Heart right ventricle (tissue), 16 donors: ENCODE measurements around the gene YAP1. TPM values are rescaled to one million over a fixed set of nuclear protein-coding genes. Genes with fewer than 3 reads are reported as not detected.

Experiments used
- ATAC-seq, 8 donors: fragments of 200-7000 bp; cut with Tn5 transposase; one replicate each; pipeline ENCODE4 v1.9.1; 2020; ENCODE audit warnings: mild to moderate bottlenecking in 8 of 8, moderate library complexity in 8 of 8, moderate number of reproducible peaks in 1 of 8
- DNase-seq, 2 donors: peaks; one replicate each; pipeline ENCODE4 v3.0.0-alpha.2; 2020
- H3K27ac ChIP-seq, 10 donors: fragments of 200-600 bp; sonication (generic) in 2 of 10; one replicate each; pipeline versions ENCODE4 v1.5.0 to v1.8.0; 2020 to 2022; ENCODE audit warnings: mild to moderate bottlenecking in 3 of 10
- H3K27me3 ChIP-seq, 7 donors: fragments of 200-600 bp; one replicate each; pipeline ENCODE4 v1.8.0; 2021 to 2022; ENCODE audit warnings: mild to moderate bottlenecking in 2 of 7
- H3K36me3 ChIP-seq, 9 donors: fragments of 200-600 bp; sonication (generic) in 1 of 9; one replicate each; pipeline versions ENCODE4 v1.5.0 to v1.8.0; 2020 to 2022; ENCODE audit warnings: mild to moderate bottlenecking in 2 of 9
- H3K4me1 ChIP-seq, 9 donors: fragments of 200-600 bp; sonication (generic) in 1 of 9; one replicate each; pipeline versions ENCODE4 v1.5.0 to v1.8.0; 2020 to 2022; ENCODE audit warnings: mild to moderate bottlenecking in 4 of 9
- H3K4me3 ChIP-seq, 10 donors: fragments of 200-600 bp; sonication (generic) in 2 of 10; one replicate each; pipeline versions ENCODE4 v1.5.0 to v1.8.0; 2020 to 2022; ENCODE audit warnings: mild to moderate bottlenecking in 7 of 10, moderate library complexity in 2 of 10
- H3K9me3 ChIP-seq, 11 donors: fragments of 200-600 bp in 10 of 11; sonication (generic) in 2 of 11; one replicate each; pipeline versions ENCODE4 v1.5.0 to v1.8.0; 2013 to 2022; ENCODE audit warnings: mild to moderate bottlenecking in 2 of 11, control low read depth in 1 of 11, moderate library complexity in 1 of 11
- CTCF ChIP-seq, 9 donors: fragments of 200-600 bp; sonication (generic) in 2 of 9; IDR thresholded peaks; one replicate each; pipeline versions ENCODE4 v1.5.0 to v1.8.0; 2021 to 2022; ENCODE audit warnings: antibody characterized with exemption in 9 of 9, mild to moderate bottlenecking in 5 of 9, moderate library complexity in 1 of 9
- WGBS, 2 donors: extraction: QIAGEN DNeasy Blood & Tissue Kit; methylation state at CpG; one replicate each; pipeline ENCODE4 v1.1.7; 2013; ENCODE audit warnings: inconsistent platforms in 1 of 2; 5-methylcytosine and 5-hydroxymethylcytosine counted together
- intact Hi-C, 10 donors: fragments of 100-400 bp; cut with DNase I; formaldehyde crosslinking; loops; one replicate each; pipeline versions ENCODE4 v1.11.1 to v1.14.2; 2022
- polyA plus RNA-seq, 2 donors: library from polyadenylated mRNA; stranded (reverse); fragments of 200-250 nt; gene quantifications; one replicate each; pipeline ENCODE4 v1.2.3, GENCODE V29; 2013
- total RNA-seq, 10 donors: library from RNA; stranded (reverse); fragmentation: NEBNext Ultra II Directional in 3 of 10; extraction: Animal tissue kit (Norgen Biotek cat#: 25700) in 3 of 10; gene quantifications; one replicate each; pipeline versions ENCODE4 v1.2.1 to v1.2.4, GENCODE V29; 2021 to 2023
- donor health status: Arrhythmogenic right ventricular cardiomyopathy.
- donor health status: ischemic (EF 13 %, LVEDD 7.1; RV severe dilation, severe dysfunction).
- donor health status: healthy with polysubstance abuse.
- donor health status: DM: no; HTN: yes; CAD: no.
- donor health status: DM: no; HTN: no; CAD: no.
- donor health status: ischemic (EF 25% LVEDD 6.9; RV normal size, moderate dysfunction).
- donor health status: ischemic (EF 25% LVEDD 5.7; RV mildly dilated, moderate dysfunction).
- donor health status: healthy.
- donor health status: DM: yes; HTN: yes; CAD: no.
- donor health status: Ischemic cardiomyopathy.
- donor health status: ischemic (EF 35%, LVEDD 5.7; RV mildly dilated, moderate dysfunction).
- donor health status: nonischemic (EF 11% LVEDD 7.7; RV severe dilation, severe dysfunction).
- donor health status: DM: yes; HTN: yes; CAD: no.
- donor health status: PGD.
- donor health status: ischemic (EF 29% LVEDD 5.4; RV normal size, mild dysfunction).
- donor health status: nonischemic (EF 23%, LVEDD 6.1; RV moderate dilation, normal function).

Gene YAP1
- total and polyA plus RNA-seq, 12 donors = 15.7 to 91.3 (median 65.0) TPM

GRCh38 chr11:102253020-102253715 lies 142.9 kb downstream of the YAP1 start:
- WGBS, 2 donors = 60 to 65% methylated on average over 3 of the region's 3 CpGs
- H3K9me3 ChIP-seq = no peaks in the 10 kb centered on the region
- TF ChIP-seq CTCF (IDR thresholded peaks at IDR 0.05) = no peak
- no peak overlapping the region for H3K4me3 ChIP-seq
- no peak for DNase-seq
- no peak for ATAC-seq
- no peaks in the 10 kb centered on the region for H3K4me1 ChIP-seq
- no peaks in the 10 kb centered on the region for H3K27me3 ChIP-seq
- no peaks in the 10 kb centered on the region for H3K36me3 ChIP-seq
- H3K27ac ChIP-seq = no peak overlapping the region
- intact Hi-C loops = no loop called here

- intact Hi-C loops = no loop called here
- Histone ChIP-seq H3K4me1 (no peaks in the 10 kb centered on the region), H3K36me3 (no peaks in the 10 kb centered on the region), H3K27me3 (no peaks in the 10 kb centered on the region), H3K27ac (no peak overlapping the region), H3K4me3 (no peak overlapping the region), H3K9me3 (no peaks in the 10 kb centered on the region)
- ATAC-seq = no peak
- peak in 5 of 9 donors; percentile 4 to 37 (median 18) for TF ChIP-seq CTCF (IDR thresholded peaks at IDR 0.05)
- DNase-seq = no peak
- 88 to 93% methylated on average over 5 of the region's 5 CpGs for WGBS, 2 donors
Measured at GRCh38 chr11:102254047-102254446, 143.8 kb downstream of the YAP1 start.

- no peak for TF ChIP-seq CTCF (IDR thresholded peaks at IDR 0.05)
- Histone ChIP-seq H3K36me3 (no peaks in the 10 kb centered on the region), H3K27ac (no peak overlapping the region), H3K4me3 (no peak overlapping the region), H3K27me3 (no peaks in the 10 kb centered on the region), H3K4me1 (no peaks in the 10 kb centered on the region), H3K9me3 (no peaks in the 10 kb centered on the region)
- 90 to 92% methylated on average over 4 of the region's 4 CpGs for WGBS, 2 donors
- intact Hi-C loops = no loop called here
- ATAC-seq = no peak
- DNase-seq = no peak
Measured at GRCh38 chr11:102256251-102256650, 146.0 kb downstream of the YAP1 start.

- WGBS, 2 donors = 83 to 86% methylated on average over 2 of the region's 2 CpGs
- Histone ChIP-seq H3K36me3 (no peaks in the 10 kb centered on the region), H3K4me1 (no peaks in the 10 kb centered on the region), H3K4me3 (no peak overlapping the region), H3K27me3 (no peaks in the 10 kb centered on the region), H3K27ac (no peak overlapping the region), H3K9me3 (no peaks in the 10 kb centered on the region)
- TF ChIP-seq CTCF (IDR thresholded peaks at IDR 0.05) = no peak
- no peak for DNase-seq
- no peak for ATAC-seq
- intact Hi-C loops = loop anchor here in 4 of 10 donors (5.0 to 10.0 kb wide), 4 partner anchors 75 to 195 kb away; partner anchors contain the start of gene YAP1 (in 1 of the 4)
Measured at GRCh38 chr11:102260241-102260640, 150.0 kb downstream of the YAP1 start.
